ENCODE measurements around the gene CCDC89.
"Not testable (repeated sequence)": the region's sequence is repeated elsewhere in the genome, so short reads cannot be mapped to it uniquely, and the experiment has no call there.

The CCDC89 gene

GRCh38 chr11:85685125-85685819 lies 723 bp downstream of the CCDC89 start:
- no peak for DNase-seq

GRCh38 chr11:85682330-85683305 lies 3.4 kb downstream of the CCDC89 start:
- no peak for DNase-seq

GRCh38 chr11:85680897-85681296 lies 5.1 kb downstream of the CCDC89 start:
- DNase-seq = no peak

- no peak for DNase-seq
Measured at GRCh38 chr11:85679576-85679975, 6.4 kb downstream of the CCDC89 start.

GRCh38 chr11:85673393-85673792 lies 12.6 kb downstream of the CCDC89 start:
- DNase-seq = no peak

- no peak for DNase-seq
Measured at GRCh38 chr11:85672105-85672902, 13.7 kb downstream of the CCDC89 start.

DNA sequence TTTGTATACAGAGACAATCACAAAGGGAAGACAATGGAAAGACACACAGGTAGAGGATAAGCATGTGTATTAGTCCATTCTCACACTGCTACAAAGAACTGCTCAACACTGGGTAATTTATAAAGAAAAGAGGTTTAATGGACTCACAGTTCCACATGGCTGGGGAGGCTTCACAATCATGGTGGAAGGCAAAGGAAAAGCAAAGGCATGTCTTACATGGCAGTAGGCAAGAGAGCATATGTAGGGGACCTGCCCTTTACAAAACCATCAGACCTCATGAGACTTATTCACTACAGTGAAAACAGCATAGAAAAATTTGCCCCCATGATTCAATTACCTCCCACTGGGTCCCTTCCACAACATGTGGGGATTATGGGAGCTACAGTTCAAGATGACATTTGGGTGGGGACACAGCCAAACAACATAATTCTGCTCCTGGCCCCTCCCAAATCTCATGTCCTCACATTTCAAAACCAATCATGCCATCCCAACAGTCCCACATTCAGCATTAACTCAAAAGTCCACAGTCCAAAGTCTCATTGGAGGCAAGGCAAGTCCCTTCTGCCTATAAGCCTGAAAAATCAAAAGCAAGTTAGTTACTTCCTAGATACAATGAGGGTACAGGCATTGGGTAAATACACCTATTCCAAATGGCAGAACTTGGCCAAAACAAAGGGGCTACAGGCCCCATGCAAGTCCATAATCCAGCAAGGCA lies 14.9 kb downstream of the CCDC89 start:
- not testable (repeated sequence) for DNase-seq

DNA sequence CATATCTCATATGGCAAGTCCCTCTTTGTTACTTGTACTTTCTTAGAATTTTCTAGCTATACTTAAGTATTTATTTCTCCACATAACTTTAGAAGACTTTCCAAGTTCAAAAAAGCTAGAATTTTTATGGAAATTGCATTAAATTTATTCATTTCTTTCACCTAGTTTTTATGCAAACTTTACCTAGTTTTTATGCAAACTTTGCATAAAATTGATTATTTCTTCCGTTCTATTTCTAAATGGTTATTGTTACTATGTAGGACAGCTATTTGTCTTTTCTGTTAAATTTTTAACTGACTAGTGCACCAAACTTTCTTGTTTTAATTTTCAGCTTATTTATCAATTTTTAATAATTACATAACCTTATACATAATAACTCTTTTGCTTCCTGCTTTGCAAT lies 17.8 kb downstream of the CCDC89 start:
- no peak for DNase-seq

DNA sequence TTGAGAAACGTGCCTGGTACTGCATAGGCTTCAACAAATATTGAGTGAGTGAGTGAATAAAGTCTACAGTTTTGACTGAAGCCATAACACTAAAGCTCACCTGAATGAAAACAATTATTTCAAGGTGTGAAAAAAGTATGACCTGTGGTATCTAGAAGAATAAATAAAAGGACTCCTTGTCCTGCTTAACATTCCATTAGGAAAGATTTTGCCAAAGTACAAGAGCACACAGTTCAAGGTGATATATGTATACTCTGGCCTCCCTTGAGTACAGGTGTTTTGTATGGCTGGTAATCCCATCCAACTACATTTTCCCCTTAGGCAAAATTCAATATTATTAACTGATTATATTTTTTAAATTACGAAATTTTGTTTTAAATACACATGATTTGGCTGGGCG lies 19.3 kb downstream of the CCDC89 start:
- no peak for DNase-seq

DNA sequence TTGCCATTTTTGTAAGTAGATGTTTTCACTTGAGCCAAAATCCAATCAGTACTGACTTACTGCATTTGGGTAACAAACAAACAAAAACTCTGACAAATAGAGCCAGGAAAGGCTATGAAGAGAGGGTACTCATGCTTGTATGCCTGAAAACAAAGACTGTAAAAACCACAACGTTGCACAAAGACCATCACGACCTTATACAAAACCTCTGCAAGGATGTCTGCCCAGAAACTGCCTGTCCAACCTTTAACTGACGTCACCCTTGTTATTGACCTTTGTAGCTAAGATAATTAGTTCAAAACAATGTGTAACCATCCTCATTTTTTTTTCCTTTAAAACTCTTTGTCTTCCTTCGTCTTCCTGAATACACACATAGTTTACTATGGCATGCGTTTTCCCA lies 20.3 kb downstream of the CCDC89 start:
- DNase-seq = no peak

- DNase-seq = peak; percentile 61
Measured at GRCh38 chr11:85664615-85665481, 21.1 kb downstream of the CCDC89 start, which contains the start of gene CREBZF. Gene CREBZF, minus strand, starts transcription at chr11:85665129. Its CDS starts 254 bp downstream, at chr11:85664875.

GRCh38 chr11:85663753-85664614 lies 22.0 kb downstream of the CCDC89 start:
- no peak for DNase-seq

GRCh38 chr11:85663080-85663752 lies 22.8 kb downstream of the CCDC89 start:
- no peak for DNase-seq

GRCh38 chr11:85661972-85662664 lies 23.9 kb downstream of the CCDC89 start:
- no peak for DNase-seq

- no peak for DNase-seq
Measured at GRCh38 chr11:85658180-85658579, 27.8 kb downstream of the CCDC89 start.

- no peak for DNase-seq
Measured at GRCh38 chr11:85656777-85657176, 29.2 kb downstream of the CCDC89 start.

DNA sequence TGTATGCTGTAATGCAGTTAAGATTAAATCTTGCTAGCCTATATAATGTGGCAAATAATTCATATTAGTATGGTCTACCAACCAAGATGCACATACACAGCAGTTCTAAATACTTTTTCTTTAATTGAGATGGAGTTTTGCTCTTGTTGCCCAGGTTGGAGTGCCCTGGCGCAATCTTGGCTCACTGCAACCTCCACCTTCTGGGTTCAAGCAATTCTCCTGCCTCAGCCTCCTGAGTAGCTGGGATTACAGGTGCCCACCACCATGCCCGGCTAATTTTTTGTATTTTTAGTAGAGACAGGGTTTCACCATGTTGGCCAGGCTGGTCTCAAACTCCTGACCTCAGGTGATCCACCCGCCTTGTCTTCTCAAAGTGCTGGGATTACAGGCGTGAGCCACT lies 31.7 kb downstream of the CCDC89 start:
- not testable (repeated sequence) for DNase-seq

GRCh38 chr11:85652786-85653447 lies 33.1 kb downstream of the CCDC89 start:
- no peak for DNase-seq

DNA sequence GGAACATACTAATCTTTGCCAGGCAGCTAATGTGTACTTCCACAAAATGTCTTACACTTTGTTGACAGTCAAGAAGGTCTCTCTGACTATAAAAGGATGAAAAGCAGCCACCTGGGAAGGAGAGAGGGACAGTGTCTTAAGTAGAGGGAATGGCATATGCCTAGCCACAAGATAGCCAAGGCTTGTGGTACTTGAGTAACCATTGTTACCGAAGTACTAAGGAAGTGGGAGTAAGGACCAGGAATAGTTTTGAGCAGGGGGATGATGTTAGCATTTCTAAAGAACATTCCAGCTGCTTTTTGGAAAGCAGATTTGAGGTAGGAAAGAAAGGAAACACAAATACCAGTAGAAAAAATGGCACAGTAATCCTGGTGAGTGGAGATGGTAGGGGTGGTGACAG lies 34.9 kb downstream of the CCDC89 start:
- DNase-seq = no peak

Data from cortex of kidney (tissue), 1 donor.